ENCODE measurements around the gene RIPK1. TPM values are rescaled to one million over a fixed set of nuclear protein-coding genes. Genes with fewer than 3 reads are reported as not detected.

The RIPK1 gene
- polyA plus RNA-seq, 1 of the 3 experiments (the other 2 are of a cell fraction): 12.0 TPM

DNA sequence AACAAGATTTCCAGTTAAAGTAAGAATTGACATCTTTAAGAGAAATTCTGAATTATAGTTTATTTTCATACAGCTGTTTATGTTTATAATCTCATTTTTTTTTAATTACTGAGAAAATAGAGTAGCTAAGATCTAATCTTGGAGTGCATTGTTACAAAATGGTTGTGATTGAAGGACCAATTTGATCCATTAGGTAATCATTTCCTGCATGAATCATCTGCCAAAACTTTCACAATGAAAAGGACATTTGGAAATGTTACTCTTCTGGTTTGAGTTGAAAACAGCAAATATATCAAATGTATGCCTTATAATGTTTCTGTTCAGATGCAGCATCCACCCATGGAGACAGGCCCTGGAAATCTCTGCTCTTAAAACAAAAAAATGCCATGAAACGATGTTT is 70.0 kb downstream of the RIPK1 start:
- 58% methylated on average over 1 of the region's 1 CpG for WGBS (ENCODE audit: low lambda C conversion rate)
- DNase-seq: no peak
- CTCF ChIA-PET: no interaction called here

DNA sequence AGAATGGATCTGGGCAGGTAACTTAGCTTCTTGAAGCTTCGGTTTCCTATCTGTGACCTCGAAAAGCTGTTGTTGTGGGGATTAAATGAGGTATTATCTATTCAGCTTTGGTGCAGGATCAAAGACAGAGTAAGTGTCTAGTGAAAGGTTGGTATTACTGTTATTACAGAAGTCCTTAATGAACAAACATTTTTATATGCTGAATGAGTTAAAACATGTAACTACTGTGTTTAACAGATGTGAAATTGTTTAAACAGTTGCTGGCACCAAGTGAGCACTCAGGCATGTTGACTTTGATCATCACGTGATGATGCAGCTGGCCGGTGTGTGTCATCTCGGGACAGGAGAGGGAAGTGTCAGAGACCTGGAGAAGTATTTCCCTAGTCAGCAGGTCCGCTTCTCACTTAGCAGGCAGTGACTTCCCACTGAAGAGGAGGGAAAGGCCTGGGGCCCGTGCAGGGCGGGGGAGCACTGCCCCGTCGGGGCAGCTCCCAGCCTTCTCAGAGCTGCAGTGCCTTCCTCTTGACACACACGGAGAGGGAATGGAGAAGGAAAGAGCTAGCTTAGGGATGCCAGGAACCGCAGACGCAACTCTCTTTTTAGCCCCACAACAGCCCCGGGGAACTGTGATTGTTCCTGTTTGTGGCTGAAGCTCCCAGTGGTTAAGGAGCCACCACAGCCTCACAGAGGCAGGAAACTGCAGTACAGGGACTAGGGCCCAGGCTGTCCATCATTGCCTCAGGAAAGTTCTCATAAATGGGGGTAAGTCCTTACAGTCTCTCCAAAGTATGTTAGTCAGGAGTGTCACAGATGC is 71.0 kb downstream of the RIPK1 start:
- Histone ChIP-seq H3K4me3 (ENCODE audit: low read depth in 2 of 2, low read length in 1 of 2) (no peak overlapping the region), H3K9me2 (no peaks in the 10 kb centered on the region), H3K9ac (no peak overlapping the region), H3F3A (replicated peaks; ENCODE audit: insufficient read depth) (peaks cover 6% of the 10 kb centered on the region), H3K27me3 (ENCODE audit: insufficient read depth) (no peaks in the 10 kb centered on the region), H3K79me2 (ENCODE audit: insufficient read depth) (no peaks in the 10 kb centered on the region), H3K9me3 (no peaks in the 10 kb centered on the region), H4K20me1 (ENCODE audit: insufficient read depth) (no peaks in the 10 kb centered on the region), H2AFZ (ENCODE audit: low read depth) (no peak overlapping the region), H3K4me2 (no peak overlapping the region), H3K36me3 (replicated peaks in 1 of 2; ENCODE audit: control insufficient read depth in 1 of 2, insufficient read depth in 2 of 2, low read length in 1 of 2) (peaks cover 25 to 59% of the 10 kb centered on the region in 2 experiments), H3K4me1 (ENCODE audit: control insufficient read depth in 1 of 2, insufficient read depth in 2 of 2, low read depth in 1 of 2, low read length in 1 of 2) (no peaks in the 10 kb centered on the region), H3K27ac (ENCODE audit: low read depth in 2 of 2, low read length in 1 of 2) (no peak overlapping the region)
- POLR2A ChIA-PET: interaction anchor here (1.0 kb wide), 1 partner anchor 18 kb away, joined by 3 read pairs; the partner anchor contains the start of gene TUBB2A
- TF ChIP-seq, protein P1, sequence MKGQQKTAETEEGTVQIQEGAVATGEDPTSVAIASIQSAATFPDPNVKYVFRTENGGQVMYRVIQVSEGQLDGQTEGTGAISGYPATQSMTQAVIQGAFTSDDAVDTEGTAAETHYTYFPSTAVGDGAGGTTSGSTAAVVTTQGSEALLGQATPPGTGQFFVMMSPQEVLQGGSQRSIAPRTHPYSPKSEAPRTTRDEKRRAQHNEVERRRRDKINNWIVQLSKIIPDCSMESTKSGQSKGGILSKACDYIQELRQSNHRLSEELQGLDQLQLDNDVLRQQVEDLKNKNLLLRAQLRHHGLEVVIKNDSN (IDR thresholded peaks at IDR 0.05; ENCODE audit: borderline replicate concordance, low read depth): peak; percentile 53; the same call in 1 of the 2 replicates
- TF ChIP-seq, protein P2, sequence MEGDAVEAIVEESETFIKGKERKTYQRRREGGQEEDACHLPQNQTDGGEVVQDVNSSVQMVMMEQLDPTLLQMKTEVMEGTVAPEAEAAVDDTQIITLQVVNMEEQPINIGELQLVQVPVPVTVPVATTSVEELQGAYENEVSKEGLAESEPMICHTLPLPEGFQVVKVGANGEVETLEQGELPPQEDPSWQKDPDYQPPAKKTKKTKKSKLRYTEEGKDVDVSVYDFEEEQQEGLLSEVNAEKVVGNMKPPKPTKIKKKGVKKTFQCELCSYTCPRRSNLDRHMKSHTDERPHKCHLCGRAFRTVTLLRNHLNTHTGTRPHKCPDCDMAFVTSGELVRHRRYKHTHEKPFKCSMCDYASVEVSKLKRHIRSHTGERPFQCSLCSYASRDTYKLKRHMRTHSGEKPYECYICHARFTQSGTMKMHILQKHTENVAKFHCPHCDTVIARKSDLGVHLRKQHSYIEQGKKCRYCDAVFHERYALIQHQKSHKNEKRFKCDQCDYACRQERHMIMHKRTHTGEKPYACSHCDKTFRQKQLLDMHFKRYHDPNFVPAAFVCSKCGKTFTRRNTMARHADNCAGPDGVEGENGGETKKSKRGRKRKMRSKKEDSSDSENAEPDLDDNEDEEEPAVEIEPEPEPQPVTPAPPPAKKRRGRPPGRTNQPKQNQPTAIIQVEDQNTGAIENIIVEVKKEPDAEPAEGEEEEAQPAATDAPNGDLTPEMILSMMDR (IDR thresholded peaks at IDR 0.05): no peak
- TF ChIP-seq RFX5 (IDR thresholded peaks at IDR 0.05; ENCODE audit: low read length) (no peak), POLR2AphosphoS5 (IDR thresholded peaks at IDR 0.05; ENCODE audit: low read depth, low read length) (no peak)
- no peak for DNase-seq
- WGBS (ENCODE audit: low lambda C conversion rate): 85% methylated on average over 14 of the region's 14 CpGs
- CTCF ChIA-PET: interaction anchor here (1.3 to 1.7 kb wide), 4 partner anchors 14 to 593 kb away, joined by 4 to 6 read pairs (median 4); no protein-coding TSS in a partner anchor

More for the DNA sequence above, 70.0 kb downstream of the RIPK1 start:
- TF ChIP-seq, protein P3, sequence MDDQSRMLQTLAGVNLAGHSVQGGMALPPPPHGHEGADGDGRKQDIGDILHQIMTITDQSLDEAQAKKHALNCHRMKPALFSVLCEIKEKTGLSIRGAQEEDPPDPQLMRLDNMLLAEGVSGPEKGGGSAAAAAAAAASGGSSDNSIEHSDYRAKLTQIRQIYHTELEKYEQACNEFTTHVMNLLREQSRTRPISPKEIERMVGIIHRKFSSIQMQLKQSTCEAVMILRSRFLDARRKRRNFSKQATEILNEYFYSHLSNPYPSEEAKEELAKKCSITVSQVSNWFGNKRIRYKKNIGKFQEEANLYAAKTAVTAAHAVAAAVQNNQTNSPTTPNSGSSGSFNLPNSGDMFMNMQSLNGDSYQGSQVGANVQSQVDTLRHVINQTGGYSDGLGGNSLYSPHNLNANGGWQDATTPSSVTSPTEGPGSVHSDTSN (IDR thresholded peaks at IDR 0.05): 0 out of 2 replicates have a peak, but pooled peaks have one; percentile 12
- TF ChIP-seq, protein P2 (IDR thresholded peaks at IDR 0.05): no peak
- no peaks in the 10 kb centered on the region for H3K79me2 ChIP-seq (ENCODE audit: insufficient read depth)
- POLR2A ChIA-PET: no interaction called here
- H2AFZ ChIP-seq (ENCODE audit: low read depth): no peak overlapping the region
- no peak overlapping the region for H3K4me2 ChIP-seq
- no peaks in the 10 kb centered on the region for H3K27me3 ChIP-seq (ENCODE audit: insufficient read depth)
- H3F3A ChIP-seq (replicated peaks; ENCODE audit: insufficient read depth): peaks cover 6% of the 10 kb centered on the region
- no peaks in the 10 kb centered on the region for H3K9me2 ChIP-seq
- H3K9ac ChIP-seq: no peak overlapping the region
- H3K4me1 ChIP-seq (ENCODE audit: control insufficient read depth in 1 of 2, insufficient read depth in 2 of 2, low read depth in 1 of 2, low read length in 1 of 2): no peaks in the 10 kb centered on the region
- H3K27ac ChIP-seq (ENCODE audit: low read depth in 2 of 2, low read length in 1 of 2): peak overlapping the region in 1 of 2 experiments; percentile 21; a peak in 1 of 4 replicates
- no peaks in the 10 kb centered on the region for H4K20me1 ChIP-seq (ENCODE audit: insufficient read depth)
- peaks cover 25 to 54% of the 10 kb centered on the region in 2 experiments for H3K36me3 ChIP-seq (replicated peaks in 1 of 2; ENCODE audit: control insufficient read depth in 1 of 2, insufficient read depth in 2 of 2, low read length in 1 of 2)
- H3K9me3 ChIP-seq: no peaks in the 10 kb centered on the region
- no peak overlapping the region for H3K4me3 ChIP-seq (ENCODE audit: low read depth in 2 of 2, low read length in 1 of 2)

Measured in SK-N-SH (cell line).